ENCODE results near the gene SYNPO. TPM values are rescaled to one million over a fixed set of nuclear protein-coding genes. Genes with fewer than 3 reads are reported as not detected.

The SYNPO gene
- total and polyA plus RNA-seq, 2 donors from 2014 or later: 46.3 to 87.6 TPM

DNA sequence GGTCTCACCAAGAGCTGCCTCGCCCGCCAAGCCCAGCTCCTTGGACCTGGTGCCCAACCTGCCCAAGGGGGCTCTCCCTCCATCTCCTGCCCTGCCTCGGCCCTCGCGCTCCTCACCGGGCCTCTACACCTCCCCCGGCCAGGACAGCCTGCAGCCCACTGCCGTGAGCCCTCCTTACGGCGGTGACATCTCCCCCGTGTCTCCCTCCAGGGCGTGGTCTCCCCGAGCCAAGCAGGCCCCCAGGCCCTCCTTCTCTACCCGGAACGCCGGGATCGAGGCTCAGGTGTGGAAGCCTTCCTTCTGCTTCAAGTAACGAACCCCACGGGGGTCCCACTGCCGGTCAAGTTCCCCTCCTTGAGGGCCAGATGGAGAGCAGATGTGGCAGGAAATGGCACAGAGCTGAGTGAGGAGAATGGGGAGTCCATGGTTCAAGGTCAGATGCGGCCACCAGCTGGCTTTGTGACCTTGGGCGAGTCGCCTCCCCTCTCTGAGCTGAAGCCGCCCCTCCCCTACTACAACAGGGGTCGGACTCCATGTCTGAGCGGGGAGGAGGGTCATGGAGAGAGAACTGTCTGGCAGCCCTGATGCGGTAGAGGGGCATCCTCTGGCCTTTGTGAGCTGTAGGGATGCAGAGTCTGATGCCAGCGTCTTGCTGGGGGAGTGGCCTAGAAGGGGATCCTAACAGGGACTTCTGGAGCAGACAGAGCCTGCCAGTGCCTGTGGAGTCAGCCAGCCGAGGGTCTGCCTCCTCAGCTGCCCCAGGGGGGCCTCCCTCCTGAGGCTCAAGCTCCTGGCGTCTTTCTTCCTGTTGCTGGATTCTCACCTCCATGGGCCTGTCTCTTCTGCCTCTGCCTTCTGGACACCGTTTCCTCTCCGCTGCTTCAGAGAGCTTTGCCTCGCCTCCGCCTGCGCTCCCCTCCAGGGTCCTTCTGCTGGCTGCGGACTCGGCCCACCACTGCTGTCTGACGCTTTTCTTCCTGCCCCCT, 9.9 kb downstream of the SYNPO start:
- peaks cover 0 to 12% (median 7%) of the 10 kb centered on the region in 3 donors for H3K36me3 ChIP-seq (ENCODE audit: control insufficient read depth in 2 of 3, insufficient read depth in 3 of 3, low read length in 3 of 3)
- no peaks in the 10 kb centered on the region for H3K27me3 ChIP-seq (ENCODE audit: control insufficient read depth, insufficient read depth, low read length)
- DNase-seq: peak in 1 of 5 donors; percentile 70
- H3K9ac ChIP-seq (ENCODE audit: low read length in 3 of 3): no peak overlapping the region
- H3K9me3 ChIP-seq (ENCODE audit: control insufficient read depth in 2 of 3, insufficient read depth in 1 of 3, low read length in 3 of 3): no peaks in the 10 kb centered on the region
- intact Hi-C loops (cut with DNase I): loop anchor here (10.0 kb wide), 1 partner anchor 66 kb away; no protein-coding TSS in a partner anchor
- TF ChIP-seq, protein P1, sequence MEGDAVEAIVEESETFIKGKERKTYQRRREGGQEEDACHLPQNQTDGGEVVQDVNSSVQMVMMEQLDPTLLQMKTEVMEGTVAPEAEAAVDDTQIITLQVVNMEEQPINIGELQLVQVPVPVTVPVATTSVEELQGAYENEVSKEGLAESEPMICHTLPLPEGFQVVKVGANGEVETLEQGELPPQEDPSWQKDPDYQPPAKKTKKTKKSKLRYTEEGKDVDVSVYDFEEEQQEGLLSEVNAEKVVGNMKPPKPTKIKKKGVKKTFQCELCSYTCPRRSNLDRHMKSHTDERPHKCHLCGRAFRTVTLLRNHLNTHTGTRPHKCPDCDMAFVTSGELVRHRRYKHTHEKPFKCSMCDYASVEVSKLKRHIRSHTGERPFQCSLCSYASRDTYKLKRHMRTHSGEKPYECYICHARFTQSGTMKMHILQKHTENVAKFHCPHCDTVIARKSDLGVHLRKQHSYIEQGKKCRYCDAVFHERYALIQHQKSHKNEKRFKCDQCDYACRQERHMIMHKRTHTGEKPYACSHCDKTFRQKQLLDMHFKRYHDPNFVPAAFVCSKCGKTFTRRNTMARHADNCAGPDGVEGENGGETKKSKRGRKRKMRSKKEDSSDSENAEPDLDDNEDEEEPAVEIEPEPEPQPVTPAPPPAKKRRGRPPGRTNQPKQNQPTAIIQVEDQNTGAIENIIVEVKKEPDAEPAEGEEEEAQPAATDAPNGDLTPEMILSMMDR (IDR thresholded peaks at IDR 0.05; ENCODE audit: borderline replicate concordance, extremely low read depth, insufficient read depth): no peak
- FAIRE-seq: no peak
- peaks cover 0 to 11% (median 8%) of the 10 kb centered on the region in 3 donors for H3K4me1 ChIP-seq (ENCODE audit: control insufficient read depth in 2 of 3, insufficient read depth in 2 of 3, low read depth in 1 of 3, low read length in 3 of 3)
- H3K27ac ChIP-seq (ENCODE audit: low read depth in 2 of 2, low read length in 2 of 2): peak overlapping the region in 1 of 2 donors; percentile 10
- no peak overlapping the region for H3K4me3 ChIP-seq (ENCODE audit: low read length in 3 of 3)

DNA sequence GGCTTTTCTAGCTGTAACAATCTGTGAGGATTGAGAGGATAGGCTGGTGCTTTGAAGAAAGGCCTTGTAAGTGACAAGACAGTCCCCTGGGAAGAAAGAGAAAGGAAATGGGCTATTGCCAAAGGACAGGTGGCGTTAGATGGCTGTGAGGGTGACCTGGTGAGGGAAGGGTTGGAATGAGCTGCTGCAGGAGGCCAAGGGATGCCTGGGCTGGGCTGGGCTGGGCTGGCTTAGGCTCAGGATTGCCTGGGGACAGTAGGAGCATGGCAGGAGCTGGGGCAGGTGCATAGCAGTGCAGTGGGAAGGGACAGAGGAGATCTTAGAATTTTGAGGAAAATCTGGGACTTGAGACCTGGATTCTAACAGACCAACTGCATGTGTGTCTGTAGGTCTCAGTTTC, 10.9 kb downstream of the SYNPO start:
- intact Hi-C loops (cut with DNase I): loop anchor here (10.0 kb wide), 1 partner anchor 67 kb away; no protein-coding TSS in a partner anchor
- Histone ChIP-seq H3K27me3 (ENCODE audit: control insufficient read depth, insufficient read depth, low read length) (no peaks in the 10 kb centered on the region), H3K9ac (ENCODE audit: low read length in 3 of 3) (no peak overlapping the region), H3K4me3 (ENCODE audit: low read length in 3 of 3) (no peak overlapping the region), H3K9me3 (ENCODE audit: control insufficient read depth in 2 of 3, insufficient read depth in 1 of 3, low read length in 3 of 3) (no peaks in the 10 kb centered on the region), H3K36me3 (ENCODE audit: control insufficient read depth in 2 of 3, insufficient read depth in 3 of 3, low read length in 3 of 3) (peaks cover 0 to 12% (median 7%) of the 10 kb centered on the region in 3 donors), H3K27ac (ENCODE audit: low read depth in 2 of 2, low read length in 2 of 2) (no peak overlapping the region), H3K4me1 (ENCODE audit: control insufficient read depth in 2 of 3, insufficient read depth in 2 of 3, low read depth in 1 of 3, low read length in 3 of 3) (peaks cover 0 to 8% (median 3%) of the 10 kb centered on the region in 3 donors)
- no peak for FAIRE-seq
- TF ChIP-seq, protein P1 (IDR thresholded peaks at IDR 0.05; ENCODE audit: borderline replicate concordance, extremely low read depth, insufficient read depth): no peak
- DNase-seq: no peak

DNA sequence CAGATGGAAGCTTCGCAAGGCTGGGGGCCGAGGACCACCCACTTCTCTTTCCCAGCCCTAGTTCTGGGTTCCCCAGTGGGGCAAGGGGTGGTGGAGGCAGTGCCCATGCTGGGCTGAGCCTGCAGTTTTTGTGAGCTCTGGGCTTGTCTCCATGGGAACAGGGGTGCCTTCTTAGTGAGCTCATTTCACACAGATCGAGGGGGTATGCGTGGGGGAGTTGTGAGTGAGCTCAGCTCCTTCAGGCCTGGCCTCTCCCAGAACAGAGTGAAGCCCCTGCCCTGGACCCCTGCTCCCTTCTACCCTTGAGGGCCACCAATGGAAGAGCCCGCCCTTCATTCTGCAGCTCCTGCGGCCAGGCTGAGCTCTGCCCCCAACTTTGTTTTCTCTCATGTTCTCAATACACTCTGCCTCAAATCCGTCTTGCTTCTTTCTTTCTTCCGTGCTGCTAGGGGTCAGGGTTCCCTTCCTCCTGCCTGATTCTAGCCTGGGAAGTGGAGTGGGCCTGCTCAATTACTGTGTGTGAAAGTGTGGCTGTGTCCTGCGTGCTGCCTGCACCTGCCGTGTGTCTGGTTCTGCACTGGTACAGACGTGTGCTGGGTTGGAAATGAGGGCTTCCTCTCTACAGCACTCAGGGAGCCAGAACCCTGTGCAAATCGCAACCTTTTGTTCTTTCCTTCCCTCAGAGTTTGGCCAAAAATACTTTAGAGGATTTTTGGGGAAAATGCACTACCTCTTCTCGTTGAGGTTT, 11.6 kb downstream of the SYNPO start:
- DNase-seq (peak; percentile 46 to 75 (median 68)), FAIRE-seq (no peak)
- peaks cover 0 to 12% (median 3%) of the 10 kb centered on the region in 3 donors for H3K4me1 ChIP-seq (ENCODE audit: control insufficient read depth in 2 of 3, insufficient read depth in 2 of 3, low read depth in 1 of 3, low read length in 3 of 3)
- TF ChIP-seq, protein P1 (IDR thresholded peaks at IDR 0.05; ENCODE audit: borderline replicate concordance, extremely low read depth, insufficient read depth): no peak
- H3K9ac ChIP-seq (ENCODE audit: low read length in 3 of 3): no peak overlapping the region
- intact Hi-C loops (cut with DNase I): loop anchor here (10.0 kb wide), 1 partner anchor 67 kb away; no protein-coding TSS in a partner anchor
- no peaks in the 10 kb centered on the region for H3K27me3 ChIP-seq (ENCODE audit: control insufficient read depth, insufficient read depth, low read length)
- no peak overlapping the region for H3K27ac ChIP-seq (ENCODE audit: low read depth in 2 of 2, low read length in 2 of 2)
- peaks cover 0 to 12% (median 7%) of the 10 kb centered on the region in 3 donors for H3K36me3 ChIP-seq (ENCODE audit: control insufficient read depth in 2 of 3, insufficient read depth in 3 of 3, low read length in 3 of 3)
- H3K9me3 ChIP-seq (ENCODE audit: control insufficient read depth in 2 of 3, insufficient read depth in 1 of 3, low read length in 3 of 3): no peaks in the 10 kb centered on the region
- no peak overlapping the region for H3K4me3 ChIP-seq (ENCODE audit: low read length in 3 of 3)
